DMS79 (cell line): Measurements from ENCODE around the gene CNTNAP5.

Source experiments
- DNase-seq: peaks from one replicate; lab custom pipeline; 2025; lab: John Stamatoyannopoulos, UW

CNTNAP5 gene

DNA sequence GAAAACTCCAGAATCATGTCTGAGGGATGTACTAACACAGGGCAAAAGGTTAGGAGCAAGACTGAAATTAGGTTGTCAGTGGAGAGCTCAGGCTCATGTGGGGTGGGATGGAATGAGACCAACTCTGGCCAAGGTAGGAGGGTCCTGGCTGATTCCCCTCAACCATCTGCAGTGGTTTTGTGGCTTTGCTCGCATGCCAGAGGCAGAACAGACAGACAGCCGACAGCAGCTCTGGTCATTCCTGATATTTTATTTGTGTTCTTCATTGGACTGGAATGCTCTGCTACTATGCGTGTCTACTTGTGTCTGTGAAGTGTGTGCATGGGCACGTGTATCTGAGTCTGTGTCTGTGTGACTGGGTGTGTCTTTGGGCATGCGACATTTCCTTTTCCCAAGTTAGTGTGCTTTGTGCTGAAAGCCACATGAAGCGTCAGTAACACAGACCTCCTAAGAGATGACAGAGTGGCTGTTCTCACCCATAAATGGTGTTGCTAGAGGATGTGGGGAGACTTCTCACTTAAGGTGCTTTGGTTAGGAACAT lies 239.5 kb downstream of the CNTNAP5 start:
- no peak for DNase-seq

GRCh38 chr2:124267794-124268193 lies 242.7 kb downstream of the CNTNAP5 start:
- DNase-seq, result no peak

- DNase-seq, result no peak
Measured at GRCh38 chr2:124269348-124269747, 244.3 kb downstream of the CNTNAP5 start.

DNA sequence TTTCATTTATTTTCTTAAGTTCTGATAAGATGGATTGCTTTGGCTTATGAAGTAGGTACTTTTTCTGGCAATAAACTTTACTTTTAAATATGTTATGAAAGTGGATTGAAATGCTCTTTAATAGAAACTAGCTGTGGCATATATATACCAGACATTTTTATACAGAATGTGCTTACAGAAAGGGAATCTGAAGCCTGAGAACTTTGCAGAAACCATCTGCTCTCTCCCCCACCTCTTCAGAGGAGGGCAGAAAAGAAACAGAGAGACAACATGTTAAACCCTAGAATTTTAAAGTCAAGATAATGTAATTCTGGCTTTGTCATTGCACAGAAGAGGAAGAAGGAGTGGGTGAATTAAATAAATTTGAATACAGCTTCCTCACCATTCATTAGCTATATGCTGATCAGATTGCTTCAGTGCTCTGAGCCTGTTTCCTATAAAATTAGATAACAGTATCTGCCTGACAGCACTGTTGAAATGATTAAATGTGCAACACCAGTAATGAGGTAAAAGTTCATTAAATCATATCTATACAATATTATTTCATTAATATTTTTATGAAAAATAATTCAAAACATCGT lies 247.3 kb downstream of the CNTNAP5 start:
- DNase-seq, result no peak

DNA sequence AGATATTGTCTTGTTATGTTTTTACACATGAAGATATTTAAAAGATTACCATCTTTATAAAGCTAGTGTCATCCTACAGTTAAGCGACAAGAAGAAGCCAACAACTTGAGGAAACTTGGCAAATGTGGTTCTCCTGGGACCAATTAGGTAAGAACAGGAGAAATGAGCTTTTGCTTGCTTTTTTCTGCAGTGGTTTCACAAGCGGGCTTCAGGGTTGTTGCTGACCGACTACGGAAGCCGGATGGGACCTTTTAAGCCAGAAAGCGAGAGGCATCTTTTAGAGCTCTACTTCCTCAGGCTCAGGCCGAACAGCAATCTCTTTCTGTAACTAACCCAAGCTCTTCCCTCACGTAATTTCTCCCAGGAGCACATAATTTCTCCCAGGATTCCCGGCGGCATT lies 256.5 kb downstream of the CNTNAP5 start:
- no peak for DNase-seq

DNA sequence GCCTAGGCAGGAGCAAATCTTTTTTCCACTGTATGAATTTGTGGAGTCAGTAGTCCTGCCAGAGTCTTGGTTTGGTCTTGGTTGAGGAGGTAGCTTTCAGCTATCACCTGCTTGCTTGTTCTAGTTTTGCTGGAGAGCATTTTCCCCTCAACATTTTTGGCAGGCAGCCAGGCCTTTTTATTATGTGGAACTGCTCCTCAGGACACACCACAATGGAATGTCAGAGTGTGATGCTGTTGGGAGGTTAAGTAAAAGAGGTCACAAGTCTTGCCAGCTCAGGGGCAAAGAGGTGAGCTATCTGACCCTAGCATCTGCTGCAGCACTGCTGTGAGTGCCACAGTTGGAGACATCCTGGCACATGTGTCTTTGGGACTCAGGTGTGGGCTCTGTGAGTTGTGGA lies 258.0 kb downstream of the CNTNAP5 start:
- DNase-seq, result peak; percentile 87

DNA sequence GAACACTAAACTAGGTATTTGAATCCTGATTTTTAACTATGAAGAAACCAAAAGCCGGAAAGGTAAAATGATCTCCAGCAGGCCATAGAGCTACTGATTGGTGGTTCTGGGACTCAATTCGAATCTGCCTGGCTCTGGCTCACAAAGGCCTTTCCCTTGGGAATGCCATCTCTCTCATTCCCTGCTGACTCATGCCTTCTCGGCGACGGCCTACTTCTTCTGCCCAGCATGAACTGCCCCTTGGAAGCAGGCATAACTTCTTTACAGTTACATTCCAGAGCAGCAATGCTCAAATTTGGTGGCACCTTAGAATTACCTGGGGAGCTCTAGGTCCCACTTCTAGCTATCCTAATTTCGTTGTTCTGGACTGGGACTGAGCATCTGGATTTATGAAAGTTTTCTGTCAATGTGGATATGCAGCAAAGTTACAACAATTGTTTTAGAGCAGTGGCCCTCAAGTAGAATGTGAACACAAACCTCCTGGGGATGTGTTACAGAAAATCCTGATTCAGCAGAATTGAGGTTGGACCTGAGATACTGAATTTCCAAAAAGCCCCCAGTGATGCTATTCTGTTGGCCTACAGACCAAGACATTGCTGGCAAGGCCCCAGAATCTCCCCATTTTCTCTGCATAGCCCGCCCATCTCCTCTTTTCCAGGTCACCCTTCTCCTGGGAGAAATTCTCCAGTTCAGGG lies 261.1 kb downstream of the CNTNAP5 start:
- DNase-seq, result no peak

DNA sequence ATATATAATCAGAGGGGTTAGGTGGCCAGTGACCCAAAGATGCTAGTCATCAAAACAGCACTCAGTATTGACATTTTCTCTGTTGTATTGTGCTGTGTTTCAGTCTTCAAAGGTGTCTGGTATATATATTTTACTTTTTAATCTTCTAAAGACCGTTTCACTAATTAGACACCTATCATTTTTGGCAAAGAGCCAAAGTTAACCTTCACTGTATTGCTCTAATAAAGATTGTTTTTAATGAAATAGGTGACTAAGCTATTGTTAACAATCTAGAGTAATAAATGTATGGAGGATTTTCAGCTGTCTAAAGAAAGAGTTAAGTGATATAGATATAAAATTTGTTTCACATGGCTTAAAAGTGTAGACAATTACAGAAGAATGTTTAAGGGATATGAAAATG lies 264.0 kb downstream of the CNTNAP5 start:
- no peak for DNase-seq

DNA sequence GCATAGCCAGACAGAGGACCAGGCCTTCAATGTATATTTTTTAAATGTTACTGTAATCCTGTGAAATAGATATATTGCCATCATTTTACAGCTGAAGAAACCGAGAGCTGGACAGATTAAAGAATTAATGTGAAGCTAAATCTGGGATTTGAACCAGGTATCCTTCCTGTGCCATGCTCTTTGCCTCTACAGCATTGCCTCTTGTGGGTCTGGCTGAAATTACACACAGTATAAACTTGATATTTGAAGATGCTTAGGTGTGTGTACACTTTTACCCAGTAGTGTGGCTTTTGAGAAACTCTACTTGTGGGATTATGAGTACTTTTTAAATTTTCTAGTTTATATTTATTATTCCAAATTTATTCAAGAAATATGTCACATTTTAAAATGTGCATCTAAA lies 264.5 kb downstream of the CNTNAP5 start:
- DNase-seq, result no peak

DNA sequence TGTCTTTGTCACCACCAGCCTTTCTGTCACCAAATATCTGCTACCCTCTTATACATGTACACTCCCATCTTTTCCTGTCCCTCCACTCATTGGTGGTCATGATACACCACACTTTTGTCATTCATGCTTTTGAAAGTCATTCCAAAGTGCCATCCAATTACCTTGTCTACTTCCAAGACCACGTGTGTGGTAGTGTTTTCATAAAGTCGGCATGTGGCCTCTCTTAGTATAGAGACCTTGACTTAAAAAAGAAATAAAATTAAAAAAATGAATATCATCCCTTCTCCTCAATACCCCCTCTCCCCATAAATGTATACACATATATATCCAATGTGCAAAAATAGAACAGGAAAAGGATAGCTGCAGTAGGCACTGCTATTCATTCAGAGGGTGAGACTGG lies 271.4 kb downstream of the CNTNAP5 start:
- DNase-seq, result no peak

- DNase-seq, result no peak
Measured at GRCh38 chr2:124301915-124302314, 276.8 kb downstream of the CNTNAP5 start.

DNA sequence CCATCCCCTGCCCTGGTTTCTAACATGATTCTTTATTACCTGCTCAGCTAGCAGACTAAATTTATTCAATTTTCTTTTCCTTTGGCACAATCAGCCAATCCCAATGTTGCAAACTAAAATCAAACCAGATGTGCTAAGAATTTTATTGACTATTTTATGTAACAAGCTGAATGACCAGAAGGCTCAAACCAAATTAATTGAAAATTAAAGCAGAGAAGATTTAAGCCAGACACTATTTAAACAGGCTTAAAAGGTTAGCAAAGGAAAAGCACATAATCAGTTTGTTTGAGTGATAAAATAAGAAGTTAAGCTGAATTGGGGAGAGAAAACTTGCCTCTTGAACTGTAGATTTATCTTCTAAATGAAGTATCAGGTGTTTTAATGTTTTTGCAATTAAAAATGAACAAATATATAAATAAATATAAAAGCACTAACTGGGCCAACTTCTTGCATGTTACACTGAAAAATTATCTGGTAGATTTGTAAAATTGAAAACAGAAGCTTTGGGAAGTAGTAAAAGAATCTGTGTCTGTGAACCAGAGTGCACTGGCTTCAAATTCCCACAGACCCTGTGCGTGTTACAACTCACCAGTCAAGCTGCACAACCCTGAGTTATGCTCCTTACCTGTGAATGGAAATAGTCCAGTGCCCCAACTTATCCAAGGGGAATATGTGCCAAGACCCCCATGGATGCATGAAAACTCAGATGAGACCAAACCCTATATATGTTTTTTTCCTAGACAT lies 283.4 kb downstream of the CNTNAP5 start:
- DNase-seq, result no peak

DNA sequence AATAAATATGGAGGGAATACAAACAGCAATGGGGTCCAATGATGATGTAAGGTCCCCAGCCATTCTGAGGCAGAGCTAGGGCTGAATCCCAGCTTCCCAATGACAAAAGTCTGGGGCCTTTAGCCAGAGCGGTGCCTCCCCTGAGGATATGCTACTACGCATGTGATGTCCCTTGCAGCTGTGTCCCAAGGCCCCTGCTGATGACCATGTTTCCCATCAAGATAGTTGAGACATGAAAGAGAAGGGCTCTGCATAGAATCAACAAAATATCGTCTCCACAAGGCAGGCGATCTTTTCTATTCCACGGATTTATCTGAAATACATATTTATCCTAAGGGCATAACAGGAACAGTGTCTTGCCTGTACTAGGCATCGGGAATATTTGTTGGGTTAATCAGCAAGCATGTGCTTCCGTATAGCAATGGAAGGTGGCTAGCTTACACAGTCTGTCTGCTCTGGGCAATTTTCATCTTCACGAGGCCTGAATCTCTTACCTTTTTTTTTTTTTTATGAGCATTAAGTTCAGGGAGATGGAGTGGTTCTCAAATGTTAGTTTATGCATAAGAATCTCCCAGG lies 284.6 kb downstream of the CNTNAP5 start:
- no peak for DNase-seq

- DNase-seq, result no peak
Measured at GRCh38 chr2:124310671-124311070, 285.6 kb downstream of the CNTNAP5 start.

- no peak for DNase-seq
Measured at GRCh38 chr2:124314084-124314483, 289.0 kb downstream of the CNTNAP5 start.

GRCh38 chr2:124315221-124315880 lies 290.3 kb downstream of the CNTNAP5 start:
- DNase-seq, result no peak

DNA sequence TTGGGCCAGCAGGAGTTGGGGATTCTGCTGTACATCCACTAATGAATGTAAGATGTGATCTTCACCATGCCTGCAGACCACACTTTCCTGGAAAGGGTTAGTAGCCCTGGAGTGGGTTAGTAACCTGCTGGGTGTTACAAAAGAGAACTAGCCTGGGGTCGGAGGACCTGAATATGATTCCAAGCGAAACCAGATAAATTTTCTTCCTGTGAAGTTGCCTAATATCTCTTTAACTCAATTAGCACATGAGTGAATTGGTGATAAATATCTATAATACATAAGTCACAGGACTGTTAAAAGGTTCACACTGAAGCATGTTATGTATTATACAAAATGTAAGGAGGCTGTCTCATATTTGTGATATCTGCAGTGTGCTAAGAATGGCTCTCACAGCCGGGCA lies 291.0 kb downstream of the CNTNAP5 start:
- DNase-seq, result no peak

- peak; percentile 26 for DNase-seq
Measured at GRCh38 chr2:124316881-124317605, 292.0 kb downstream of the CNTNAP5 start.

DNA sequence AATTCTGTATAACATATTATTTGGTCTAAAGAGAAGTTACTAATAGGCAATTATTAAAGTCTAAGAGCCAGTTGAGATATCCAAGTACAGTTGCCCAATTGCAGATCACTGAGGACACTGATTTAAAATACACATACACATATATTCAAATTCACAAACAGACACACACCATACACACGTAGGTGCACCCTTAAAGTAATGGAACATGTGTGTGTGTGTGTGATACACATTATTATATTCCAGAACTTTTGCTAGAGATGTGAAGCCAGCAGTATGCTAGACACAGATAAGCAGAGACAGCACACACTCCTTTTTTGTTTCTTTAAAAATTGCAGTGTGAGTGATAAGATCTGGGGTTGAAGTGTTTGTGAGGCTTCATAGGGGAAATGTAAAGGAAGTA lies 292.5 kb downstream of the CNTNAP5 start:
- DNase-seq, result no peak

GRCh38 chr2:124318913-124319312 lies 293.8 kb downstream of the CNTNAP5 start:
- no peak for DNase-seq

GRCh38 chr2:124319577-124319976 lies 294.5 kb downstream of the CNTNAP5 start:
- no peak for DNase-seq
